ENCODE measurements around the gene IL1B. TPM values are rescaled to one million over a fixed set of nuclear protein-coding genes. Genes with fewer than 3 reads are reported as not detected.

The IL1B gene
- polyA plus RNA-seq, 1 donor from 2014 or later: not detected

DNA sequence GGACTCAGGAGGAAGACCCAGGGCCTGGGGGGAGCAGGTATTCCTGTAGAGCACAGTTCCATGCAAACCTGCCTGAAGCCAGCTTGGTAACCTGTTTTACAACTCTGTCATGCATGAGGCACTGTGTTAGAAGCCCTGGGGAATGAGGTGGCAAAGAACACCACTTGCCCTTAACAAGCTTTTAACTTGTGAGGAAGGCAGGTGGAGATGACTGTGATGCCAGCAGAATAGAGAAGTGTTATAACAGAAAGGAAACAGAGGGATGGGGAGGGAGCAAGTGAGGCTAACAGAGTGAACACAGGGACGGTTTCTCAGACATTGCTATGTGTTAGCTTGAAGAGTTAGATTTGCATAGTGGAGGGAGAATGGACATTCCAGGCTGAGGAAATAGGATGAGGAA lies 40.8 kb downstream of the IL1B start:
- no peak for TF ChIP-seq MXI1 (conservative IDR thresholded peaks at IDR 0.05; ENCODE audit: poor library complexity, severe bottlenecking)
- no peak for TF ChIP-seq POLR2AphosphoS5 (IDR thresholded peaks at IDR 0.05)
- TF ChIP-seq EZH2 (IDR thresholded peaks at IDR 0.05; ENCODE audit: borderline replicate concordance, insufficient read depth, low read length, poor library complexity, severe bottlenecking): no peak
- TF ChIP-seq REST (IDR thresholded peaks at IDR 0.05; ENCODE audit: borderline replicate concordance): no peak
- TF ChIP-seq EP300 (conservative IDR thresholded peaks at IDR 0.05; ENCODE audit: poor library complexity, severe bottlenecking): no peak
- TF ChIP-seq SMC3 (conservative IDR thresholded peaks at IDR 0.05; ENCODE audit: poor library complexity): no peak
- no peak for TF ChIP-seq TAF1 (IDR thresholded peaks at IDR 0.05; ENCODE audit: low read depth)
- no peak for TF ChIP-seq CTCF (IDR thresholded peaks at IDR 0.05; ENCODE audit: poor library complexity, severe bottlenecking)
- TF ChIP-seq RAD21 (conservative IDR thresholded peaks at IDR 0.05): no peak
- Histone ChIP-seq H3F3A (ENCODE audit: insufficient read depth, low read length, poor library complexity, severe bottlenecking) (no peaks in the 10 kb centered on the region), H3K9me3 (ENCODE audit: low read length) (no peaks in the 10 kb centered on the region), H3K9me2 (ENCODE audit: insufficient read depth, low read length) (no peaks in the 10 kb centered on the region), H3K27me3 (ENCODE audit: insufficient read depth, low read depth, low read length) (no peaks in the 10 kb centered on the region), H3K4me3 (ENCODE audit: low read length) (no peak overlapping the region), H4K20me1 (ENCODE audit: insufficient read depth) (no peaks in the 10 kb centered on the region), H2AFZ (ENCODE audit: low read depth, low read length) (no peak overlapping the region), H3K27ac (ENCODE audit: low read length) (no peak overlapping the region), H3K79me2 (replicated peaks; ENCODE audit: insufficient read depth, low read length) (no peaks in the 10 kb centered on the region), H3K36me3 (ENCODE audit: insufficient read depth, low read length) (no peaks in the 10 kb centered on the region), H3K4me2 (ENCODE audit: low read length) (no peak overlapping the region), H3K9ac (ENCODE audit: low read length) (no peak overlapping the region)

GRCh38 chr2:112794841-112795240 lies 41.7 kb downstream of the IL1B start:
- no peaks in the 10 kb centered on the region for H3K79me2 ChIP-seq (replicated peaks; ENCODE audit: insufficient read depth, low read length)
- H2AFZ ChIP-seq (ENCODE audit: low read depth, low read length): no peak overlapping the region
- no peak for TF ChIP-seq SMC3 (conservative IDR thresholded peaks at IDR 0.05; ENCODE audit: poor library complexity)
- TF ChIP-seq MXI1 (conservative IDR thresholded peaks at IDR 0.05; ENCODE audit: poor library complexity, severe bottlenecking): no peak
- TF ChIP-seq TAF1 (IDR thresholded peaks at IDR 0.05; ENCODE audit: low read depth): no peak
- no peak for TF ChIP-seq EP300 (conservative IDR thresholded peaks at IDR 0.05; ENCODE audit: poor library complexity, severe bottlenecking)
- no peak for TF ChIP-seq POLR2AphosphoS5 (IDR thresholded peaks at IDR 0.05)
- no peak for TF ChIP-seq EZH2 (IDR thresholded peaks at IDR 0.05; ENCODE audit: borderline replicate concordance, insufficient read depth, low read length, poor library complexity, severe bottlenecking)
- no peak for TF ChIP-seq REST (IDR thresholded peaks at IDR 0.05; ENCODE audit: borderline replicate concordance)
- no peak for TF ChIP-seq RAD21 (conservative IDR thresholded peaks at IDR 0.05)
- TF ChIP-seq CTCF (IDR thresholded peaks at IDR 0.05; ENCODE audit: poor library complexity, severe bottlenecking): no peak
- H3K9ac ChIP-seq (ENCODE audit: low read length): no peak overlapping the region
- no peaks in the 10 kb centered on the region for H3K36me3 ChIP-seq (ENCODE audit: insufficient read depth, low read length)
- H3F3A ChIP-seq (ENCODE audit: insufficient read depth, low read length, poor library complexity, severe bottlenecking): no peaks in the 10 kb centered on the region
- H3K9me3 ChIP-seq (ENCODE audit: low read length): no peaks in the 10 kb centered on the region
- H3K27ac ChIP-seq (ENCODE audit: low read length): no peak overlapping the region
- no peaks in the 10 kb centered on the region for H3K27me3 ChIP-seq (ENCODE audit: insufficient read depth, low read depth, low read length)
- H3K4me2 ChIP-seq (ENCODE audit: low read length): no peak overlapping the region
- H3K9me2 ChIP-seq (ENCODE audit: insufficient read depth, low read length): no peaks in the 10 kb centered on the region
- H4K20me1 ChIP-seq (ENCODE audit: insufficient read depth): no peaks in the 10 kb centered on the region
- no peak overlapping the region for H3K4me3 ChIP-seq (ENCODE audit: low read length)
